H1 (cell line): ENCODE results near the gene GUCY1A1. TPM values are rescaled to one million over a fixed set of nuclear protein-coding genes. Genes with fewer than 3 reads are reported as not detected.

Source experiments
- CTCF ChIA-PET: fragments of 300-600 bp; sonication (Branson Sonifier 250); formaldehyde crosslinking; loops from one replicate; lab custom pipeline; 2021; ENCODE audit not compliant: partially characterized antibody; lab: Charles Lee
- POLR2A ChIA-PET: fragments of 300-600 bp; sonication (Branson Sonifier 250); formaldehyde crosslinking; loops from one replicate; lab custom pipeline; 2021; ENCODE audit warnings: inconsistent platforms; ENCODE audit not compliant: partially characterized antibody; lab: Charles Lee
- DNase-seq, 2 experiments: peaks; one replicate each; pipeline versions ENCODE4 v3.0.0 to v3.0.0-alpha.2; 2010 to 2022; ENCODE audit warnings: low spot score in 2 of 2, low read depth in 1 of 2, mixed read lengths in 1 of 2
- FAIRE-seq: peaks from 2 replicates; lab custom pipeline; 2011; peaks lifted over from hg19 to GRCh38; lab: Jason Lieb, UNC
- H2AFZ ChIP-seq: 2 replicates; pipeline ENCODE4 v1.8.1; 2012; ENCODE audit warnings: low read length, inconsistent platforms
- H2AK5ac ChIP-seq: 2 replicates; pipeline ENCODE4 v1.6.1; 2013; ENCODE audit warnings: low read depth, low read length
- H2BK120ac ChIP-seq: replicated peaks from 2 replicates; pipeline ENCODE3; 2013; ENCODE audit warnings: low read depth, low read length, inconsistent platforms
- H2BK12ac ChIP-seq: 2 replicates; pipeline ENCODE4 v1.6.1; 2013; ENCODE audit warnings: low read depth, low read length
- H2BK15ac ChIP-seq: 2 replicates; pipeline ENCODE4 v1.6.1; 2013; ENCODE audit warnings: low read length
- H2BK20ac ChIP-seq: 2 replicates; pipeline ENCODE4 v1.6.1; 2013; ENCODE audit warnings: low read length
- H2BK5ac ChIP-seq: 2 replicates; pipeline ENCODE4 v1.6.1; 2013; ENCODE audit warnings: low read depth, low read length
- H3K14ac ChIP-seq: 2 replicates; pipeline ENCODE4 v1.6.1; 2013; ENCODE audit warnings: inconsistent platforms; ENCODE audit not compliant: insufficient read length
- H3K18ac ChIP-seq: 2 replicates; pipeline ENCODE4 v1.6.1; 2013; ENCODE audit warnings: low read length; ENCODE audit errors: extremely low read depth
- H3K23ac ChIP-seq: 2 replicates; pipeline ENCODE4 v1.6.1; 2013; ENCODE audit warnings: inconsistent platforms; ENCODE audit not compliant: insufficient read length
- H3K23me2 ChIP-seq: 2 replicates; pipeline ENCODE4 v1.6.1; 2013; ENCODE audit warnings: low read depth, low read length
- H3K27ac ChIP-seq: 2 replicates; pipeline ENCODE4 v1.6.1; 2011; ENCODE audit warnings: low read depth, low read length, inconsistent platforms
- H3K27me3 ChIP-seq, 4 experiments: replicated peaks in 1 of 4; 1 replicate in 1 of 4; 2 replicates in 3 of 4; pipeline versions ENCODE4 v1.6.1 to v1.8.1; 2011 to 2013; ENCODE audit warnings: low read length in 3 of 4, mild to moderate bottlenecking in 3 of 4, inconsistent platforms in 2 of 4, mixed read lengths in 2 of 4, moderate library complexity in 1 of 4; ENCODE audit not compliant: control insufficient read depth in 3 of 4, insufficient read depth in 3 of 4; ENCODE audit errors: extremely low read depth in 1 of 4
- H3K36me3 ChIP-seq, 4 experiments: 2 replicates each; pipeline versions ENCODE4 v1.6.1 to v1.8.1; 2011 to 2013; ENCODE audit warnings: mild to moderate bottlenecking in 4 of 4, low read length in 3 of 4, moderate library complexity in 2 of 4, control low read depth in 1 of 4, inconsistent platforms in 1 of 4; ENCODE audit not compliant: insufficient read depth in 4 of 4, control insufficient read depth in 2 of 4
- H3K4ac ChIP-seq: replicated peaks from 2 replicates; pipeline ENCODE3; 2013; ENCODE audit warnings: low read length, low read depth, mixed read lengths, inconsistent platforms; ENCODE audit not compliant: insufficient read length
- H3K4me1 ChIP-seq, 4 experiments: replicated peaks in 1 of 4; 1 replicate in 1 of 4; 2 replicates in 3 of 4; pipeline versions ENCODE4 v1.6.1 to v1.8.1; 2011 to 2013; ENCODE audit warnings: low read length in 3 of 4, inconsistent platforms in 2 of 4, mixed read lengths in 1 of 4; ENCODE audit not compliant: insufficient read depth in 4 of 4, control insufficient read depth in 3 of 4
- H3K4me2 ChIP-seq, 2 experiments: 2 replicates each; pipeline versions ENCODE4 v1.6.1 to v1.8.1; 2011 to 2013; ENCODE audit warnings: low read depth in 2 of 2, low read length in 2 of 2, control low read depth in 1 of 2, inconsistent platforms in 1 of 2, mild to moderate bottlenecking in 1 of 2; ENCODE audit not compliant: insufficient read depth in 1 of 2
- H3K4me3 ChIP-seq, 4 experiments: fragments of 200-600, 300-600 bp in 1 of 4; sonication (generic), shearing (Covaris generic), sonication (Bioruptor Twin) in 1 of 4; 2 replicates each; pipeline versions ENCODE4 v1.5.1 to v1.8.1; 2011 to 2016; ENCODE audit warnings: low read length in 4 of 4, low read depth in 3 of 4, control low read depth in 2 of 4, inconsistent platforms in 2 of 4, mild to moderate bottlenecking in 2 of 4, mixed read lengths in 1 of 4, moderate library complexity in 1 of 4; ENCODE audit not compliant: insufficient read depth in 2 of 4; ENCODE audit errors: extremely low read depth in 1 of 4
- H3K56ac ChIP-seq: replicated peaks from 2 replicates; pipeline ENCODE3; 2013; ENCODE audit warnings: low read depth, mild to moderate bottlenecking, mixed read lengths, low read length, inconsistent platforms; ENCODE audit not compliant: insufficient read length
- H3K79me1 ChIP-seq: 2 replicates; pipeline ENCODE4 v1.6.1; 2013; ENCODE audit warnings: low read depth, low read length, control low read depth
- H3K79me2 ChIP-seq, 2 experiments: 2 replicates each; pipeline versions ENCODE4 v1.6.1 to v1.8.1; 2012 to 2013; ENCODE audit warnings: low read length in 2 of 2, mild to moderate bottlenecking in 2 of 2, inconsistent platforms in 1 of 2; ENCODE audit not compliant: insufficient read depth in 2 of 2, control insufficient read depth in 1 of 2
- H3K9ac ChIP-seq, 4 experiments: replicated peaks in 1 of 4; 1 replicate in 1 of 4; 2 replicates in 3 of 4; pipeline versions ENCODE4 v1.6.1 to v1.8.1; 2011 to 2013; ENCODE audit warnings: low read depth in 3 of 4, low read length in 3 of 4, control low read depth in 2 of 4, mild to moderate bottlenecking in 2 of 4, moderate library complexity in 2 of 4, inconsistent platforms in 1 of 4; ENCODE audit errors: extremely low read depth in 1 of 4
- H3K9me3 ChIP-seq, 2 experiments: 2 replicates each; pipeline versions ENCODE4 v1.6.1 to v1.8.1; 2012 to 2013; ENCODE audit warnings: mild to moderate bottlenecking in 2 of 2, moderate library complexity in 2 of 2, control low read depth in 1 of 2, inconsistent platforms in 1 of 2, low read depth in 1 of 2, low read length in 1 of 2, mixed read lengths in 1 of 2; ENCODE audit not compliant: insufficient read depth in 2 of 2
- H4K20me1 ChIP-seq, 2 experiments: replicated peaks in 1 of 2; 2 replicates each; pipeline versions ENCODE3 to v1.8.1; 2011 to 2013; ENCODE audit warnings: inconsistent platforms in 2 of 2, low read length in 2 of 2, mild to moderate bottlenecking in 1 of 2; ENCODE audit not compliant: insufficient read depth in 2 of 2, control insufficient read depth in 1 of 2
- H4K5ac ChIP-seq: 2 replicates; pipeline ENCODE4 v1.6.1; 2013; ENCODE audit warnings: low read length, low read depth, mixed read lengths, inconsistent platforms; ENCODE audit not compliant: insufficient read length
- H4K8ac ChIP-seq: 2 replicates; pipeline ENCODE4 v1.8.0; 2013; ENCODE audit warnings: mild to moderate bottlenecking, moderate library complexity, low read length, inconsistent platforms; ENCODE audit not compliant: insufficient read depth; ENCODE audit errors: extremely low read depth
- H4K91ac ChIP-seq: replicated peaks from 2 replicates; pipeline ENCODE3; 2013; ENCODE audit warnings: low read length, mixed read lengths, inconsistent platforms; ENCODE audit not compliant: insufficient read length
- BACH1 ChIP-seq: IDR thresholded peaks from 2 replicates; pipeline ENCODE4 v1.6.1; 2012; ENCODE audit warnings: low read length, improper control_type of control experiment
- BRCA1 ChIP-seq: IDR thresholded peaks from 2 replicates; pipeline ENCODE4 v1.6.1; 2012; ENCODE audit warnings: low read depth, low read length, improper control_type of control experiment
- CTCF ChIP-seq, 3 experiments: IDR thresholded peaks; 1 replicate in 2 of 3; 2 replicates in 1 of 3; pipeline versions ENCODE4 v1.5.1 to v1.6.1; 2011; ENCODE audit warnings: low read length in 3 of 3, mild to moderate bottlenecking in 3 of 3, inconsistent platforms in 2 of 3, low read depth in 1 of 3, moderate library complexity in 1 of 3; ENCODE audit not compliant: insufficient read depth in 1 of 3; ENCODE audit errors: control extremely low read depth in 1 of 3
- GABPA ChIP-seq: IDR thresholded peaks from 2 replicates; pipeline ENCODE4 v1.6.1; 2011; ENCODE audit warnings: mild to moderate bottlenecking, low read length, moderate library complexity, borderline replicate concordance; ENCODE audit not compliant: insufficient read depth
- JUND ChIP-seq: IDR thresholded peaks from 2 replicates; pipeline ENCODE4 v1.6.1; 2011; ENCODE audit warnings: mild to moderate bottlenecking, improper control_type of control experiment, low read length
- KDM4A ChIP-seq: IDR thresholded peaks from one replicate; pipeline ENCODE4 v1.7.1; 2012; ENCODE audit warnings: low read depth, mild to moderate bottlenecking, moderate library complexity, low read length, inconsistent platforms; ENCODE audit not compliant: severe bottlenecking
- NRF1 ChIP-seq: IDR thresholded peaks from 2 replicates; pipeline ENCODE4 v1.6.1; 2011; ENCODE audit warnings: mild to moderate bottlenecking, low read depth, low read length, improper control_type of control experiment
- RXRA ChIP-seq: IDR thresholded peaks from 2 replicates; pipeline ENCODE4 v1.6.1; 2011; ENCODE audit warnings: low read depth, mild to moderate bottlenecking, low read length, moderate library complexity; ENCODE audit not compliant: insufficient read depth
- SIRT6 ChIP-seq: IDR thresholded peaks from one replicate; pipeline ENCODE4 v1.7.1; 2012; ENCODE audit warnings: low read length, inconsistent platforms
- SIX5 ChIP-seq: IDR thresholded peaks from 2 replicates; pipeline ENCODE4 v1.6.1; 2011; ENCODE audit warnings: mild to moderate bottlenecking, low read depth, low read length
- YY1 ChIP-seq: IDR thresholded peaks from 2 replicates; pipeline ENCODE4 v1.6.1; 2011; ENCODE audit warnings: low read depth, mild to moderate bottlenecking, low read length
- WGBS, 2 experiments: shearing (Covaris generic) in 1 of 2; methylation state at CpG; one replicate each; pipeline versions ENCODE4 v1.1.6 to v1.1.7; 2013 to 2015; ENCODE audit warnings: low lambda C conversion rate in 2 of 2, mixed read lengths in 2 of 2, inconsistent platforms in 1 of 2, low coverage in 1 of 2, missing lambda C conversion rate in 1 of 2; ENCODE audit not compliant: insufficient replicate concordance in 2 of 2, insufficient coverage in 1 of 2, insufficient read length in 1 of 2; ENCODE audit errors: extremely low coverage in 1 of 2, missing lambda C conversion rate in 1 of 2; 5-methylcytosine and 5-hydroxymethylcytosine counted together
- polyA plus RNA-seq, 7 experiments: library from polyadenylated mRNA; depleted of rRNA in 3 of 7; stranded (reverse) in 5 of 7; unstranded in 2 of 7; fragments of >200 nt in 5 of 7; fragments of 200-250 nt in 2 of 7; gene quantifications; 1 replicate in 5 of 7; 2 replicates in 1 of 7; 4 replicates in 1 of 7; pipeline versions ENCODE4 v1.2.1 to v1.2.3, GENCODE V29; 2011 to 2013; ENCODE audit warnings: missing spikeins in 2 of 7, mixed read lengths in 2 of 7
- total RNA-seq: library from RNA; stranded (reverse); fragmentation: NEBNext Ultra II Directional; extraction: Animal tissue kit (Norgen Biotek cat#: 25700); gene quantifications from 2 replicates; pipeline ENCODE4 v1.2.1, GENCODE V29; 2021

The GUCY1A1 gene
- total and polyA plus RNA-seq, 2 of the 8 experiments (the other 6 are each of a cell fraction or from before 2014, with no cell fraction given) = not detected

- Histone ChIP-seq H4K8ac (no peak overlapping the region), H3K9ac (no peak overlapping the region), H2AK5ac (no peak overlapping the region), H3K4ac (no peak overlapping the region), H2BK15ac (no peak overlapping the region), H2BK20ac (no peak overlapping the region), H2BK120ac (no peak overlapping the region), H4K5ac (no peak overlapping the region), H3K27me3 (no peaks in the 10 kb centered on the region), H3K79me1 (no peaks in the 10 kb centered on the region), H2BK12ac (no peak overlapping the region), H3K56ac (no peak overlapping the region), H3K14ac (no peak overlapping the region), H3K36me3 (no peaks in the 10 kb centered on the region), H3K4me2 (no peak overlapping the region), H4K91ac (no peak overlapping the region), H3K4me3 (no peak overlapping the region), H3K23me2 (no peaks in the 10 kb centered on the region), H2BK5ac (no peak overlapping the region), H3K9me3 (no peaks in the 10 kb centered on the region), H3K79me2 (no peaks in the 10 kb centered on the region), H3K18ac (no peak overlapping the region), H3K4me1 (0 out of 7 replicates have a peak, but pooled peaks cover 0 to 2% (median 0%) of the 10 kb centered on the region in 4 experiments), H2AFZ (no peak overlapping the region), H4K20me1 (no peaks in the 10 kb centered on the region), H3K23ac (no peak overlapping the region), H3K27ac (no peak overlapping the region)
- FAIRE-seq (no peak), DNase-seq (no peak)
- ChIA-PET CTCF (interaction anchor here (1.0 to 1.1 kb wide), 2 partner anchors 9 to 272 kb away, joined by 4 to 7 read pairs; no protein-coding TSS in a partner anchor), POLR2A (no interaction called here)
- WGBS, 2 experiments = 90% methylated on average over 3 of the region's 3 CpGs; no CpG with 5 or more reads in 1 of the 2 experiments
- no peak for TF ChIP-seq RXRA
- no peak for TF ChIP-seq GABPA
- no peak for TF ChIP-seq SIRT6
- no peak for TF ChIP-seq YY1
- TF ChIP-seq BACH1 = no peak
- TF ChIP-seq BRCA1 = no peak
- no peak for TF ChIP-seq KDM4A
- TF ChIP-seq NRF1 = no peak
- TF ChIP-seq SIX5 = no peak
- TF ChIP-seq JUND = no peak
- no peak for TF ChIP-seq CTCF (IDR thresholded peaks at IDR 0.05; ENCODE audit: control extremely low read depth in 1 of 3, insufficient read depth in 1 of 3, low read depth in 1 of 3, low read length in 3 of 3)
These were observed 111.5 kb downstream of the GUCY1A1 start for GRCh38 chr4:155777971-155778735.
